Suprapubic skin (tissue), 4 donors: ENCODE measurements around the gene SPEG. TPM values are rescaled to one million over a fixed set of nuclear protein-coding genes. Genes with fewer than 3 reads are reported as not detected.

Experiments
- DNase-seq, 2 donors: peaks; one replicate each; pipeline ENCODE4 v3.0.0-alpha.2; 2019; ENCODE audit warnings: low spot score in 2 of 2
- H3K27ac ChIP-seq: fragments of 200-600 bp; sonication (generic); one replicate; pipeline ENCODE4 v1.5.1; 2019
- H3K27me3 ChIP-seq: fragments of 200-600 bp; sonication (generic); one replicate; pipeline ENCODE4 v1.5.1; 2019
- H3K36me3 ChIP-seq: fragments of 200-600 bp; sonication (generic); one replicate; pipeline ENCODE4 v1.5.1; 2019
- H3K4me1 ChIP-seq: fragments of 200-600 bp; sonication (generic); one replicate; pipeline ENCODE4 v1.5.1; 2019
- H3K4me3 ChIP-seq: fragments of 200-600 bp; sonication (generic); one replicate; pipeline ENCODE4 v1.5.1; 2019; ENCODE audit warnings: mild to moderate bottlenecking
- H3K9me3 ChIP-seq: fragments of 200-600 bp; sonication (generic); one replicate; pipeline ENCODE4 v1.5.1; 2019
- EP300 ChIP-seq: sonication (generic); formaldehyde crosslinking; IDR thresholded peaks from one replicate; pipeline ENCODE4 v1.6.1; 2017; ENCODE audit warnings: antibody characterized with exemption
- POLR2A ChIP-seq, 2 donors: fragments of 450-650 bp; IDR thresholded peaks; one replicate each; pipeline ENCODE4 v1.6.1; 2017; ENCODE audit warnings: antibody characterized with exemption in 2 of 2, mild to moderate bottlenecking in 2 of 2, moderate library complexity in 2 of 2
- POLR2AphosphoS5 ChIP-seq, 3 donors: sonication (generic); formaldehyde crosslinking; IDR thresholded peaks; one replicate each; pipeline ENCODE4 v1.6.1; 2017; ENCODE audit warnings: antibody characterized with exemption in 3 of 3
- WGBS: methylation state at CpG from one replicate; pipeline ENCODE4 v1.1.5; 2018; 5-methylcytosine and 5-hydroxymethylcytosine counted together
- total RNA-seq, 4 donors: library from RNA; depleted of rRNA; stranded (reverse); fragments of >200 nt; gene quantifications; one replicate each; pipeline ENCODE4 v1.1.0, GENCODE V29; 2016
- TF ChIP-seq, protein P1 (sequence below), 2 donors: fragments of 200-600 bp in 1 of 2; fragments of 450-650 bp in 1 of 2; sonication (generic) in 1 of 2; IDR thresholded peaks; one replicate each; pipeline ENCODE4 v1.5.1; 2016 to 2019; ENCODE audit warnings: antibody characterized with exemption in 2 of 2, mild to moderate bottlenecking in 1 of 2, moderate library complexity in 1 of 2

SPEG gene
- total RNA-seq, 4 donors from 2014 or later: 6.5 to 17.2 (median 6.7) TPM

GRCh38 chr2:219501849-219502248 lies 67.2 kb downstream of the SPEG start:
- Histone ChIP-seq H3K4me1 (peaks cover 28% of the 10 kb centered on the region), H3K27me3 (peaks cover 12% of the 10 kb centered on the region), H3K4me3 (no peak overlapping the region), H3K27ac (no peak overlapping the region), H3K36me3 (peaks cover 39% of the 10 kb centered on the region), H3K9me3 (no peaks in the 10 kb centered on the region)
- 94% methylated on average over 12 of the region's 14 CpGs for WGBS
- no peak for DNase-seq
- TF ChIP-seq EP300 (no peak), POLR2AphosphoS5 (IDR thresholded peaks at IDR 0.05) (no peak), POLR2A (IDR thresholded peaks at IDR 0.05) (no peak)
- TF ChIP-seq, protein P1, sequence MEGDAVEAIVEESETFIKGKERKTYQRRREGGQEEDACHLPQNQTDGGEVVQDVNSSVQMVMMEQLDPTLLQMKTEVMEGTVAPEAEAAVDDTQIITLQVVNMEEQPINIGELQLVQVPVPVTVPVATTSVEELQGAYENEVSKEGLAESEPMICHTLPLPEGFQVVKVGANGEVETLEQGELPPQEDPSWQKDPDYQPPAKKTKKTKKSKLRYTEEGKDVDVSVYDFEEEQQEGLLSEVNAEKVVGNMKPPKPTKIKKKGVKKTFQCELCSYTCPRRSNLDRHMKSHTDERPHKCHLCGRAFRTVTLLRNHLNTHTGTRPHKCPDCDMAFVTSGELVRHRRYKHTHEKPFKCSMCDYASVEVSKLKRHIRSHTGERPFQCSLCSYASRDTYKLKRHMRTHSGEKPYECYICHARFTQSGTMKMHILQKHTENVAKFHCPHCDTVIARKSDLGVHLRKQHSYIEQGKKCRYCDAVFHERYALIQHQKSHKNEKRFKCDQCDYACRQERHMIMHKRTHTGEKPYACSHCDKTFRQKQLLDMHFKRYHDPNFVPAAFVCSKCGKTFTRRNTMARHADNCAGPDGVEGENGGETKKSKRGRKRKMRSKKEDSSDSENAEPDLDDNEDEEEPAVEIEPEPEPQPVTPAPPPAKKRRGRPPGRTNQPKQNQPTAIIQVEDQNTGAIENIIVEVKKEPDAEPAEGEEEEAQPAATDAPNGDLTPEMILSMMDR (IDR thresholded peaks at IDR 0.05): no peak

DNA sequence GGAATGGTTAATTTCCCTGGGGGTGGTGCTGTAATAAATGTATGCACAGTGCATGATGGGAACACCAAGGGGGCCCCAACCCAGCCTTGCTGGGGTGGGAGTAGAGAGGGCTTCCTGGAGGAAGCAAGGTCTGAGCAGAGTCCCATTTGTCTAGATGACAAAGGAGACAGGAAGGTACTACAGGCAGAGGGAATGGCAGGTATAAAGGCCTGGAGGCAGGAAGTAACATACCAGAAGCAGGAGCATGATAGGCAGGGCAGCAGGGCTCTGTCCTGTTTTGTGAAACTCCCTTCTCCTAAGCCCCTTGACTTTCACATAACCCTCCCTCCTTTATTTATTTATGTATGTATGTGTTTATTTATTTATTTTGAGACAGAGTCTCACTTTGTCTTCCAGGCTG lies 68.0 kb downstream of the SPEG start:
- DNase-seq: no peak
- Histone ChIP-seq H3K9me3 (no peaks in the 10 kb centered on the region), H3K36me3 (peaks cover 47% of the 10 kb centered on the region), H3K27me3 (peaks cover 4% of the 10 kb centered on the region), H3K4me3 (no peak overlapping the region), H3K4me1 (peaks cover 20% of the 10 kb centered on the region), H3K27ac (no peak overlapping the region)
- TF ChIP-seq POLR2A (IDR thresholded peaks at IDR 0.05) (no peak), EP300 (no peak), POLR2AphosphoS5 (IDR thresholded peaks at IDR 0.05) (no peak)
- TF ChIP-seq, protein P1 (IDR thresholded peaks at IDR 0.05): no peak

DNA sequence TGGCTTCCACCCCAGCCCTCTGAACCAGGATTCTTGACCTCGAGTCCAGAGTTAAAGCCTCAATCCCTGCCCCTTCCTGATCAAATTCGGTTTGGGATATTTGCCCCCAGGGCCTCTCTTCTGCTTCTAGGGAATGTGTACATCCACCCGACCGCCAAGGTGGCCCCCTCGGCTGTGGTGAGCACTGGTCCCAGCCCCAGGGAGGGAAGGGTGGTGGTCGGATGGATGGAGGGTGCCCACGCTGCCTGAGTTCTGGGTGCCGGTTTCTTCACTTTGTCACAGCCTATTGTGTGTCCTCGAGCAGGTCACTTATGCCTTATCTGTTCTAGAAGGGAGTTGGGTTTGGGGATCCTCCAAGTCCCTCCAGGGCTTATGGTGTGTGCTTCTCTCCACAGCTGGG lies 70.9 kb downstream of the SPEG start:
- TF ChIP-seq, protein P1 (IDR thresholded peaks at IDR 0.05): no peak
- TF ChIP-seq POLR2AphosphoS5 (IDR thresholded peaks at IDR 0.05) (no peak), EP300 (no peak), POLR2A (IDR thresholded peaks at IDR 0.05) (no peak)
- WGBS: 93% methylated on average over 8 of the region's 9 CpGs
- no peaks in the 10 kb centered on the region for H3K9me3 ChIP-seq
- no peak for DNase-seq
- no peak overlapping the region for H3K4me3 ChIP-seq
- peaks cover 47% of the 10 kb centered on the region for H3K36me3 ChIP-seq
- H3K4me1 ChIP-seq: peaks cover 22% of the 10 kb centered on the region
- H3K27ac ChIP-seq: no peak overlapping the region
- peaks cover 19% of the 10 kb centered on the region for H3K27me3 ChIP-seq

GRCh38 chr2:219506153-219506801 lies 71.6 kb downstream of the SPEG start:
- Histone ChIP-seq H3K27me3 (peaks cover 26% of the 10 kb centered on the region), H3K27ac (no peak overlapping the region), H3K4me3 (no peak overlapping the region), H3K9me3 (no peaks in the 10 kb centered on the region), H3K36me3 (peaks cover 47% of the 10 kb centered on the region), H3K4me1 (peaks cover 22% of the 10 kb centered on the region)
- 90% methylated on average over 15 of the region's 23 CpGs for WGBS
- no peak for DNase-seq
- TF ChIP-seq, protein P1 (IDR thresholded peaks at IDR 0.05): no peak
- no peak for TF ChIP-seq POLR2A (IDR thresholded peaks at IDR 0.05)
- no peak for TF ChIP-seq EP300
- TF ChIP-seq POLR2AphosphoS5 (IDR thresholded peaks at IDR 0.05): no peak

GRCh38 chr2:219506802-219507526 lies 72.3 kb downstream of the SPEG start:
- WGBS: 63% methylated on average over 13 of the region's 17 CpGs
- Histone ChIP-seq H3K4me1 (peaks cover 22% of the 10 kb centered on the region), H3K27me3 (peaks cover 33% of the 10 kb centered on the region), H3K27ac (no peak overlapping the region), H3K9me3 (no peaks in the 10 kb centered on the region), H3K4me3 (no peak overlapping the region), H3K36me3 (peaks cover 47% of the 10 kb centered on the region)
- no peak for DNase-seq
- TF ChIP-seq, protein P1 (IDR thresholded peaks at IDR 0.05): no peak
- no peak for TF ChIP-seq EP300
- TF ChIP-seq POLR2AphosphoS5 (IDR thresholded peaks at IDR 0.05): no peak
- no peak for TF ChIP-seq POLR2A (IDR thresholded peaks at IDR 0.05)
